ENCODE data around the gene RABGAP1L.

Gene RABGAP1L

DNA sequence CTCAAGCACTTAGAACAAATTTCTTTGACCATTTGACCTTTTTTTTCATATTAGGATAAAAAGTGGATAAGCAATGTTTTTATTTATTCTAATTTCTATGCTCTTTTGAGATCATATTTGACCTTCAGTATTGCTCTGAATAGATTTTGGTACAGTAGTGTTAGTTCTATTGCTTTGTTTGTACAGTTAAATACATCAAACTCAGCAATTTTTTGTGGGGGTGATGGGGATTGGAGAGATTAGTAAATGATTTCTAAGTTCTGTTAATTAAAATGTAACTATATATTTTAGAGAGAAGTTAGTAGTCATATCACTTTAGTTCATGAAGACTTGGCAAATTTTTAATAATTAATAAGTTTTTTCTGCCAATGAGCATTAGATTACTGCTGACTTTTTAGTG lies 286.0 kb downstream of the RABGAP1L start (continued):
- TF ChIP-seq, protein P1, sequence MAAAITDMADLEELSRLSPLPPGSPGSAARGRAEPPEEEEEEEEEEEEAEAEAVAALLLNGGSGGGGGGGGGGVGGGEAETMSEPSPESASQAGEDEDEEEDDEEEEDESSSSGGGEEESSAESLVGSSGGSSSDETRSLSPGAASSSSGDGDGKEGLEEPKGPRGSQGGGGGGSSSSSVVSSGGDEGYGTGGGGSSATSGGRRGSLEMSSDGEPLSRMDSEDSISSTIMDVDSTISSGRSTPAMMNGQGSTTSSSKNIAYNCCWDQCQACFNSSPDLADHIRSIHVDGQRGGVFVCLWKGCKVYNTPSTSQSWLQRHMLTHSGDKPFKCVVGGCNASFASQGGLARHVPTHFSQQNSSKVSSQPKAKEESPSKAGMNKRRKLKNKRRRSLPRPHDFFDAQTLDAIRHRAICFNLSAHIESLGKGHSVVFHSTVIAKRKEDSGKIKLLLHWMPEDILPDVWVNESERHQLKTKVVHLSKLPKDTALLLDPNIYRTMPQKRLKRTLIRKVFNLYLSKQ (tag by site-specific recombination; IDR thresholded peaks at IDR 0.05; ENCODE audit: borderline replicate concordance), result no peak
- TF ChIP-seq ZNF48 (tag by site-specific recombination; IDR thresholded peaks at IDR 0.05), result no peak
- TF ChIP-seq, protein P2, sequence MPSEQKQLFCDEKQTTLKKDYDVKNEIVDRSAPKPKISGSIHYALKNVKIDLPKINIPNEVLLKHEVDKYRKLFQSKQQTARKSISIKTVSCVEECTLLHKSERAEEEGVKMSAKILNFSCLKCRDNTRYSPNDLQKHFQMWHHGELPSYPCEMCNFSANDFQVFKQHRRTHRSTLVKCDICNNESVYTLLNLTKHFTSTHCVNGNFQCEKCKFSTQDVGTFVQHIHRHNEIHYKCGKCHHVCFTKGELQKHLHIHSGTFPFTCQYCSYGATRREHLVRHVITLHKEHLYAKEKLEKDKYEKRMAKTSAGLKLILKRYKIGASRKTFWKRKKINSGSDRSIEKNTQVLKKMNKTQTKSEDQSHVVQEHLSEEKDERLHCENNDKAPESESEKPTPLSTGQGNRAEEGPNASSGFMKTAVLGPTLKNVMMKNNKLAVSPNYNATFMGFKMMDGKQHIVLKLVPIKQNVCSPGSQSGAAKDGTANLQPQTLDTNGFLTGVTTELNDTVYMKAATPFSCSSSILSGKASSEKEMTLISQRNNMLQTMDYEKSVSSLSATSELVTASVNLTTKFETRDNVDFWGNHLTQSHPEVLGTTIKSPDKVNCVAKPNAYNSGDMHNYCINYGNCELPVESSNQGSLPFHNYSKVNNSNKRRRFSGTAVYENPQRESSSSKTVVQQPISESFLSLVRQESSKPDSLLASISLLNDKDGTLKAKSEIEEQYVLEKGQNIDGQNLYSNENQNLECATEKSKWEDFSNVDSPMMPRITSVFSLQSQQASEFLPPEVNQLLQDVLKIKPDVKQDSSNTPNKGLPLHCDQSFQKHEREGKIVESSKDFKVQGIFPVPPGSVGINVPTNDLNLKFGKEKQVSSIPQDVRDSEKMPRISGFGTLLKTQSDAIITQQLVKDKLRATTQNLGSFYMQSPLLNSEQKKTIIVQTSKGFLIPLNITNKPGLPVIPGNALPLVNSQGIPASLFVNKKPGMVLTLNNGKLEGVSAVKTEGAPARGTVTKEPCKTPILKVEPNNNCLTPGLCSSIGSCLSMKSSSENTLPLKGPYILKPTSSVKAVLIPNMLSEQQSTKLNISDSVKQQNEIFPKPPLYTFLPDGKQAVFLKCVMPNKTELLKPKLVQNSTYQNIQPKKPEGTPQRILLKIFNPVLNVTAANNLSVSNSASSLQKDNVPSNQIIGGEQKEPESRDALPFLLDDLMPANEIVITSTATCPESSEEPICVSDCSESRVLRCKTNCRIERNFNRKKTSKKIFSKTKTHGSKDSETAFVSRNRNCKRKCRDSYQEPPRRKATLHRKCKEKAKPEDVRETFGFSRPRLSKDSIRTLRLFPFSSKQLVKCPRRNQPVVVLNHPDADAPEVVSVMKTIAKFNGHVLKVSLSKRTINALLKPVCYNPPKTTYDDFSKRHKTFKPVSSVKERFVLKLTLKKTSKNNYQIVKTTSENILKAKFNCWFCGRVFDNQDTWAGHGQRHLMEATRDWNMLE (tag by site-specific recombination; conservative IDR thresholded peaks at IDR 0.05; ENCODE audit: low read depth), result no peak
- TF ChIP-seq SCRT1 (tag by site-specific recombination; IDR thresholded peaks at IDR 0.05; ENCODE audit: borderline replicate concordance), result no peak
- TF ChIP-seq ZNF433 (tag by site-specific recombination; IDR thresholded peaks at IDR 0.05; ENCODE audit: low read depth), result no peak
- TF ChIP-seq ZNF785 (tag by site-specific recombination; IDR thresholded peaks at IDR 0.05), result no peak
- TF ChIP-seq, protein P3, sequence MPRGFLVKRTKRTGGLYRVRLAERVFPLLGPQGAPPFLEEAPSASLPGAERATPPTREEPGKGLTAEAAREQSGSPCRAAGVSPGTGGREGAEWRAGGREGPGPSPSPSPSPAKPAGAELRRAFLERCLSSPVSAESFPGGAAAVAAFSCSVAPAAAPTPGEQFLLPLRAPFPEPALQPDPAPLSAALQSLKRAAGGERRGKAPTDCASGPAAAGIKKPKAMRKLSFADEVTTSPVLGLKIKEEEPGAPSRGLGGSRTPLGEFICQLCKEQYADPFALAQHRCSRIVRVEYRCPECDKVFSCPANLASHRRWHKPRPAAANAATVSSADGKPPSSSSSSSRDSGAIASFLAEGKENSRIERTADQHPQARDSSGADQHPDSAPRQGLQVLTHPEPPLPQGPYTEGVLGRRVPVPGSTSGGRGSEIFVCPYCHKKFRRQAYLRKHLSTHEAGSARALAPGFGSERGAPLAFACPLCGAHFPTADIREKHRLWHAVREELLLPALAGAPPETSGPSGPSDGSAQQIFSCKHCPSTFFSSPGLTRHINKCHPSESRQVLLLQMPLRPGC (tag by site-specific recombination; IDR thresholded peaks at IDR 0.05), result no peak
- TF ChIP-seq ZNF416 (tag by site-specific recombination; IDR thresholded peaks at IDR 0.05), result no peak

DNA sequence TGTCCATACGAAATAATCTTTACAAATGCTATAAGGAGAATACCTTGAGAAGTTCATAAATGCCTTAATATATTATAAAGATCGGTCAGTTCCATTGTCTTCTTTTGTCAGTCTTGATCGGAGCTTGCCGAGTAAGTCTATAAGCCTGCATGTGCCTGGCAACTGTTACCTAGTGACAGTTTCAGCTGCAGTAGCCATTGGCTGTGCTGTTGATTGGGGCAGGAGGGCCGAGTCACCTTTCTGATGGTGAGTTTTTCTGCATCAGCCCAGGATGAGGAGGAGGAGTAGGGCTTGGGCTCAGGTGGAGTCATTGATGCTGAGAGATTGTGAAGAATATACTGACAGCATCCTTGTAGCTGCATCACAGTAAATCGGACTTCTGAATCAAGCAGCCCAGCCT lies 286.5 kb downstream of the RABGAP1L start:
- POLR2A ChIA-PET, result no interaction called here

More for the DNA sequence above, 286.5 kb downstream of the RABGAP1L start:
- H3K27ac ChIP-seq (ENCODE audit: extremely low read depth, low read depth, low read length), result no peak overlapping the region
- H3K4me3 ChIP-seq (ENCODE audit: low read depth, low read length), result no peak overlapping the region
- H3K4me1 ChIP-seq (ENCODE audit: control insufficient read depth, insufficient read depth, low read length), result no peaks in the 10 kb centered on the region
- no peaks in the 10 kb centered on the region for H3K36me3 ChIP-seq (ENCODE audit: control insufficient read depth in 2 of 2, insufficient read depth in 1 of 2, low read length in 2 of 2)
- H3K9me3 ChIP-seq (ENCODE audit: control insufficient read depth, insufficient read depth, low read depth, low read length), result no peaks in the 10 kb centered on the region
- TF ChIP-seq ZNF596 (tag by site-specific recombination; IDR thresholded peaks at IDR 0.05) (no peak), ZNF302 (tag by site-specific recombination; IDR thresholded peaks at IDR 0.05; ENCODE audit: low read depth) (no peak), ZNF529 (tag by site-specific recombination; IDR thresholded peaks at IDR 0.05; ENCODE audit: insufficient replicate concordance) (no peak), SALL2 (tag by site-specific recombination; IDR thresholded peaks at IDR 0.05; ENCODE audit: borderline replicate concordance) (no peak), ZNF132 (tag by site-specific recombination; IDR thresholded peaks at IDR 0.05; ENCODE audit: borderline replicate concordance) (no peak), ZNF23 (tag by site-specific recombination; IDR thresholded peaks at IDR 0.05; ENCODE audit: borderline replicate concordance) (no peak), ZNF248 (tag by site-specific recombination; IDR thresholded peaks at IDR 0.05) (no peak), RBAK (tag by site-specific recombination; IDR thresholded peaks at IDR 0.05) (no peak), KLF8 (tag by site-specific recombination; IDR thresholded peaks at IDR 0.05) (no peak), ZNF621 (tag by site-specific recombination; IDR thresholded peaks at IDR 0.05) (no peak), BCL11B (tag by site-specific recombination; IDR thresholded peaks at IDR 0.05; ENCODE audit: low read depth) (no peak), ZNF837 (tag by site-specific recombination; IDR thresholded peaks at IDR 0.05) (no peak), EGR2 (tag by site-specific recombination; IDR thresholded peaks at IDR 0.05; ENCODE audit: low read depth) (no peak)
- TF ChIP-seq, protein P4, sequence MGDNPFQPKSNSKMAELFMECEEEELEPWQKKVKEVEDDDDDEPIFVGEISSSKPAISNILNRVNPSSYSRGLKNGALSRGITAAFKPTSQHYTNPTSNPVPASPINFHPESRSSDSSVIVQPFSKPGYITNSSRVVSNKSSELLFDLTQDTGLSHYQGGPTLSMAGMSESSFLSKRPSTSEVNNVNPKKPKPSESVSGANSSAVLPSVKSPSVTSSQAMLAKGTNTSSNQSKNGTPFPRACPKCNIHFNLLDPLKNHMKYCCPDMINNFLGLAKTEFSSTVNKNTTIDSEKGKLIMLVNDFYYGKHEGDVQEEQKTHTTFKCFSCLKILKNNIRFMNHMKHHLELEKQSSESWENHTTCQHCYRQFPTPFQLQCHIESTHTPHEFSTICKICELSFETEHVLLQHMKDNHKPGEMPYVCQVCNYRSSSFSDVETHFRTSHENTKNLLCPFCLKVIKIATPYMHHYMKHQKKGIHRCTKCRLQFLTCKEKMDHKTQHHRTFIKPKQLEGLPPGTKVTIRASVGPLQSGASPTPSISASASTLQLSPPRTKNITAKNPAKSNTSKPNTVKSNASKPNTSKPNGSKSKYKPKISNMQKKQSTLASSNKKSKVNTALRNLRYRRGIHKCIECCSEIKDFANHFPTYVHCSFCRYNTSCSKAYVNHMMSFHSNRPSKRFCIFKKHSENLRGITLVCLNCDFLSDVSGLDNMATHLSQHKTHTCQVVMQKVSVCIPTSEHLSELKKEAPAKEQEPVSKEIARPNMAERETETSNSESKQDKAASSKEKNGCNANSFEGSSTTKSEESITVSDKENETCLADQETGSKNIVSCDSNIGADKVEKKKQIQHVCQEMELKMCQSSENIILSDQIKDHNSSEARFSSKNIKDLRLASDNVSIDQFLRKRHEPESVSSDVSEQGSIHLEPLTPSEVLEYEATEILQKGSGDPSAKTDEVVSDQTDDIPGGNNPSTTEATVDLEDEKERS (tag by site-specific recombination; IDR thresholded peaks at IDR 0.05), result no peak
- CTCF ChIA-PET, result no interaction called here

Data from HEK293 (cell line).